Activated B cell treated with CpG ODN at 0.5 μM for 24 hours (primary cell): ENCODE measurements around the gene GP1BB. TPM values are rescaled to one million over a fixed set of nuclear protein-coding genes. Genes with fewer than 3 reads are reported as not detected.

Source experiments
- ATAC-seq: fragments of 200-7000 bp; cut with Tn5 transposase; one replicate; pipeline ENCODE4 v1.10.0; 2021; ENCODE audit warnings: low read depth, mild to moderate bottlenecking, moderate library complexity
- CTCF ChIA-PET: fragments of 350-600 bp; sonication (Branson Sonifier 250); formaldehyde crosslinking; loops from one replicate; lab custom pipeline; 2021; ENCODE audit warnings: antibody characterized with exemption; lab: Charles Lee
- POLR2A ChIA-PET: fragments of 350-600 bp; sonication (Branson Sonifier 250); formaldehyde crosslinking; loops from one replicate; lab custom pipeline; 2021; ENCODE audit warnings: antibody characterized with exemption; lab: Charles Lee
- DNase-seq: peaks from one replicate; pipeline ENCODE4 v3.0.0; 2022
- H3K27ac Mint-ChIP-seq: one replicate; pipeline ENCODE4 v1.8.0; 2020; ENCODE audit warnings: mixed read lengths
- H3K27me3 Mint-ChIP-seq: one replicate; pipeline ENCODE4 v1.8.0; 2021; ENCODE audit warnings: mixed read lengths
- H3K36me3 Mint-ChIP-seq: one replicate; pipeline ENCODE4 v1.8.0; 2021; ENCODE audit warnings: low read depth, mixed read lengths
- H3K4me1 Mint-ChIP-seq: one replicate; pipeline ENCODE4 v1.8.0; 2021; ENCODE audit warnings: mixed read lengths
- H3K4me3 Mint-ChIP-seq: one replicate; pipeline ENCODE4 v1.8.0; 2020; ENCODE audit warnings: mild to moderate bottlenecking, mixed read lengths
- H3K9me3 Mint-ChIP-seq: one replicate; pipeline ENCODE4 v1.8.0; 2020; ENCODE audit warnings: mixed read lengths
- CTCF ChIP-seq: fragments of 200-600 bp; IDR thresholded peaks from one replicate; pipeline ENCODE4 v1.8.0; 2022; ENCODE audit warnings: antibody characterized with exemption, mild to moderate bottlenecking
- intact Hi-C: fragments of 100-400 bp; cut with micrococcal nuclease; formaldehyde crosslinking; loops from one replicate; pipeline ENCODE4 v1.15.1; 2024
- total RNA-seq: library from RNA; stranded (reverse); gene quantifications from 2 replicates; pipeline ENCODE4 v1.2.3, GENCODE V29; 2022

GP1BB gene
- total RNA-seq, 1 donor from 2014 or later: not detected

GRCh38 chr22:19745155-19746101 is 22.1 kb downstream of the GP1BB start:
- ChIA-PET CTCF (no interaction called here), POLR2A (no interaction called here)
- Mint-ChIP-seq H3K27ac (no peak overlapping the region), H3K36me3 (no peaks in the 10 kb centered on the region), H3K27me3 (no peaks in the 10 kb centered on the region), H3K4me1 (no peaks in the 10 kb centered on the region), H3K9me3 (no peaks in the 10 kb centered on the region), H3K4me3 (no peak overlapping the region)
- DNase-seq (no peak), ATAC-seq (no peak)
- no peak for TF ChIP-seq CTCF
- intact Hi-C loops: no loop called here

GRCh38 chr22:19746726-19747125 is 23.4 kb downstream of the GP1BB start:
- intact Hi-C loops: no loop called here
- H3K4me1 Mint-ChIP-seq: no peaks in the 10 kb centered on the region
- DNase-seq (no peak), ATAC-seq (no peak)
- no peak overlapping the region for H3K27ac Mint-ChIP-seq
- no peaks in the 10 kb centered on the region for H3K27me3 Mint-ChIP-seq
- TF ChIP-seq CTCF: no peak
- POLR2A ChIA-PET: no interaction called here
- H3K4me3 Mint-ChIP-seq: no peak overlapping the region
- no peaks in the 10 kb centered on the region for H3K9me3 Mint-ChIP-seq
- CTCF ChIA-PET: no interaction called here
- no peaks in the 10 kb centered on the region for H3K36me3 Mint-ChIP-seq

DNA sequence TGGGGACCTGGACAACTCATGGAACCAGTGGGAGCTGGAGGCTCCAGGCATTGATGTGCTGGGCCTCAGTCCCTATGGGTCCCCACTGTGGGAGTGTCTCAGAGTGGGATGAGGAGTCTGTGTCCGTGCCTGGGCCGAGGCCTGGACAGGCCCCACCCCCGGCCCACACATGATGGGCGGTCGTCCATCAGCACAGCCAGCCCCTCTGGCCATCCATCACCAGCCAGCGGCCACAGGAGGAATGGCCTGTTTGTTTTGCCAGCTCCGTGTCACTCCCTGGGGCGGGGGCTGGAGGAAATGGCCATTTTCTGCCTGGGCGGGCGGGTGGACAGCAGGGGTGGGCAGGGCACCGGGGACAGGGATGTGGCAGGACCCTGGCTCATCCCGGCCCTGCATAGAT is 24.2 kb downstream of the GP1BB start:
- ChIA-PET POLR2A (no interaction called here), CTCF (no interaction called here)
- Mint-ChIP-seq H3K36me3 (no peaks in the 10 kb centered on the region), H3K9me3 (no peaks in the 10 kb centered on the region), H3K27me3 (peaks cover under 1% of the 10 kb centered on the region), H3K27ac (no peak overlapping the region), H3K4me3 (no peak overlapping the region), H3K4me1 (no peaks in the 10 kb centered on the region)
- TF ChIP-seq CTCF: no peak
- ATAC-seq (no peak), DNase-seq (no peak)
- intact Hi-C loops: no loop called here

DNA sequence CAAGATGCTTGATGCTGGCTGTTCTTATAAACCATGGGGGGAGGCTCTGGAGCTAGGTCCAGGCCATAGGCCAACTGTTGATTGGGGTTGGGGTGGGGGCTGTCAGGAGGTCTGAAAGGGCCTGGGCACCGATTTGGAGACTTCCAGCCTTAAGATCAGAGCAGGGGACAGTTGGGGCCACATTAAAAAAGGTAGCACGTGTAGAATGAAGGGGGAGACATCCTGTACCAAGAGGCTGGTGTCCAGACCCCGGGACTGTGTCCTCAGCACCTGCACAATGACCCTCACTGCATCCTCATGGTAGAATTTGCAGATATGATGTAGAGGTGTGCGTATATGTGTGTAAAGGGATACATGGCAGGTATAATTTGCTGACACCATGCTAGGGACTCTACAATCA is 24.8 kb downstream of the GP1BB start:
- Mint-ChIP-seq H3K36me3 (no peaks in the 10 kb centered on the region), H3K4me1 (no peaks in the 10 kb centered on the region), H3K27me3 (peaks cover 7% of the 10 kb centered on the region), H3K4me3 (no peak overlapping the region), H3K27ac (no peak overlapping the region), H3K9me3 (no peaks in the 10 kb centered on the region)
- ChIA-PET CTCF (no interaction called here), POLR2A (no interaction called here)
- TF ChIP-seq CTCF: no peak
- intact Hi-C loops: no loop called here
- ATAC-seq (no peak), DNase-seq (no peak)

DNA sequence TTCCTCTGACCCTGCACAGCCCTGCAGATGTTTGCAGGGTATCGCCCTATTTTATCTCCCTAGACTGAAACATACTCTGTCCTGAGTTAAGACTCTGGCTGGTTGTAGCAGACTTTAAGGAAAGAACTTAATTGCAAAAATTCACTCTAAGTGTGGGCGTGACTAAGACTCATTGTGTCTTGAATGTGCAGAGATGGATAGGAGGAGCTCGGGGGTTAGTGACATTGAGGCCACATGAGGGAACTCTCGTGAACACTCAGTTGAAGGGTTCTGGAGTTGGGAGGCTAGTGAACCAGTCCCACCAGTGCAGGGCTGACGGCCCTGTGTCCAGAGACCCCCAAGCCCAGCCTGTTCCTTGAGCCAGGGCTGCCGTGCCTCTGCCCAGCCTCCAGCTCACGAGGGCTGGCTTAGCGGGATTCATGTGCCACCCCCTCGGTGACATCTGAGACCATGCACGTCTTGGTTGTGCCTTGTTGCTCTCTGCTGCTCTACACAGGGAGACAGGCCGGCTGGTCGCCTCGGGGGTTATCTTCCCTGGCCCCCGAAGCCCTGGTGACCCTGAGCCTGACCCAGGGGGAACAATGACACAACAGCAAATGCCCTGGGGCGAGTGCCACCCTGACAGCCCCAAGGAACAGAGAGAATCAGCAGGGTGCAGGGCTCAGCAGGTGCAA is 25.8 kb downstream of the GP1BB start:
- Mint-ChIP-seq H3K9me3 (no peaks in the 10 kb centered on the region), H3K4me1 (no peaks in the 10 kb centered on the region), H3K27me3 (peaks cover 13% of the 10 kb centered on the region), H3K27ac (no peak overlapping the region), H3K4me3 (no peak overlapping the region), H3K36me3 (no peaks in the 10 kb centered on the region)
- POLR2A ChIA-PET: no interaction called here
- DNase-seq (no peak), ATAC-seq (no peak)
- intact Hi-C loops: no loop called here
- TF ChIP-seq CTCF: no peak
- CTCF ChIA-PET: no interaction called here
